Uterus (tissue), 2 donors: ENCODE measurements around the gene MAPKBP1.

ENCODE experiments used
- POLR2A ChIP-seq, 2 donors: fragments of 450-650 bp; IDR thresholded peaks; one replicate each; pipeline ENCODE4 v1.6.1; 2016; ENCODE audit warnings: antibody characterized with exemption in 2 of 2, mild to moderate bottlenecking in 1 of 2, moderate library complexity in 1 of 2
- TF ChIP-seq, protein P1 (sequence below), 4 experiments: fragments of 200-600 bp in 2 of 4; fragments of 450-650 bp in 2 of 4; sonication (generic) in 2 of 4; IDR thresholded peaks; one replicate each; pipeline ENCODE4 v1.5.1; 2016 to 2019; ENCODE audit warnings: antibody characterized with exemption in 4 of 4, mild to moderate bottlenecking in 2 of 4, moderate library complexity in 1 of 4

DNA sequence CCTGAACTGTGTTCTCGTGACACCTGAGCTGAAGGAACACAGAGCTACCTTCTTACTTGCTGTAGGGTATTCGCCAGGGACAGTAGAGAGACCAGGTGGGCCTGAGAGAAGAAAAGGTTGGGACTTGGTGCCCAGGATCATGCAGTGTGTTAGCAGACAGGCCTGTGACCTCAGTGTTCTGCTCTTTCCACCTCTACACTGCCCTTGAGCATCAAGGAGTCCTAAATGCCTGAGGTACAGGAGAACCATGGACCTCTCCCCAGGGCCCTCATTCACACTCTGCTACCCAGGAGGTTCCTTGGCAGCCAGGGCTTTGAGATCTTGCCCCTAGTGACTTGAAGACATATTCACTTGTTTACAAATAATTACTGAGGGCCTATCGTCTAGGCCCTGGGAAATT is 31.4 kb downstream of the MAPKBP1 start:
- TF ChIP-seq, protein P1, sequence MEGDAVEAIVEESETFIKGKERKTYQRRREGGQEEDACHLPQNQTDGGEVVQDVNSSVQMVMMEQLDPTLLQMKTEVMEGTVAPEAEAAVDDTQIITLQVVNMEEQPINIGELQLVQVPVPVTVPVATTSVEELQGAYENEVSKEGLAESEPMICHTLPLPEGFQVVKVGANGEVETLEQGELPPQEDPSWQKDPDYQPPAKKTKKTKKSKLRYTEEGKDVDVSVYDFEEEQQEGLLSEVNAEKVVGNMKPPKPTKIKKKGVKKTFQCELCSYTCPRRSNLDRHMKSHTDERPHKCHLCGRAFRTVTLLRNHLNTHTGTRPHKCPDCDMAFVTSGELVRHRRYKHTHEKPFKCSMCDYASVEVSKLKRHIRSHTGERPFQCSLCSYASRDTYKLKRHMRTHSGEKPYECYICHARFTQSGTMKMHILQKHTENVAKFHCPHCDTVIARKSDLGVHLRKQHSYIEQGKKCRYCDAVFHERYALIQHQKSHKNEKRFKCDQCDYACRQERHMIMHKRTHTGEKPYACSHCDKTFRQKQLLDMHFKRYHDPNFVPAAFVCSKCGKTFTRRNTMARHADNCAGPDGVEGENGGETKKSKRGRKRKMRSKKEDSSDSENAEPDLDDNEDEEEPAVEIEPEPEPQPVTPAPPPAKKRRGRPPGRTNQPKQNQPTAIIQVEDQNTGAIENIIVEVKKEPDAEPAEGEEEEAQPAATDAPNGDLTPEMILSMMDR (IDR thresholded peaks at IDR 0.05), result no peak
- no peak for TF ChIP-seq POLR2A (IDR thresholded peaks at IDR 0.05)
